Measurements from ENCODE around the gene ZNF426.
"Not testable (repeated sequence)": the region's sequence is repeated elsewhere in the genome, so short reads cannot be mapped to it uniquely, and the experiment has no call there.

ZNF426 gene

DNA sequence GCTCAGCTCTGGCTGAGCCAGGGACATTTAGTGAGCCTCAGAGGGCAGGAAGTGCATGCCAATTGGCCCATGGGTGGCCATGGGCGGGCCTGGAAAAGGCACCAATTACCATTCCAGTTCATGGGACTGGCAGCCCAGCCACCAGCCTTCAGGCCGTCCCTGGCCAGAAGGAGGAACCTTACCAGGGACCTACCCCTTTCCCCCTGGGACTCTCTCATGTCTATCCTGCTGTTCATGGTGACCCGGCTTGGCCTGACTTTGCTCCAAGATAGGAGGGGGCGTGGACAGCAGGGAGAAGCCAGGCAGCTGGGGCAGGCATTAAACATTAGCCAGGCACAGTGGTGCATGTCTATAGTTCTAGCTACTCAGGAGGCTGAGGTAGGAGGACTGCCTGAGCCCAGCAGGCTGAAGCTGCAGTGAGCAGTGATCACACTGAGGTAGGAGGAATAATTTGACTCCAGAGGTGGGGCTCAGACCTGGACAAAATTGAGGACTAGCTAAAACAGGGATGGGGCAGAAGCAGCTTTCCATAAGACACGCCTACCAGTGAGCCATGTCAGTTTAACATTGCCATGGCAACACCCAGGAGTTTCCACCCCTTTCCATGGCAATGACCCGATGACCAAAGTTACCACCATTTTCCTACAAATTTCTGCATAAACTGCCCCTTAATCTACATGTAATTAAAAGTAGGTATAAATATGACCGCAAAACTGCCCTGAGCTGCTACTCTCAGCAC is 14.3 kb upstream of the ZNF426 start:
- H3K36me3 ChIP-seq (ENCODE audit: insufficient read depth), result no peaks in the 10 kb centered on the region
- H3K79me2 ChIP-seq (ENCODE audit: insufficient read depth, low read depth), result no peaks in the 10 kb centered on the region
- H3K4me2 ChIP-seq, result no peak overlapping the region
- H3K4me3 ChIP-seq (IDR thresholded peaks at IDR 0.05; ENCODE audit: insufficient read depth, low read depth, low read length), result no peak overlapping the region
- no peak overlapping the region for H2AFZ ChIP-seq (ENCODE audit: low read depth)
- H3K4me1 ChIP-seq (ENCODE audit: low read depth, poor library complexity, severe bottlenecking), result no peaks in the 10 kb centered on the region
- no peaks in the 10 kb centered on the region for H3K27me3 ChIP-seq (ENCODE audit: insufficient read depth, low read depth)
- no peaks in the 10 kb centered on the region for H4K20me1 ChIP-seq (ENCODE audit: insufficient read depth)
- TF ChIP-seq, protein P1, sequence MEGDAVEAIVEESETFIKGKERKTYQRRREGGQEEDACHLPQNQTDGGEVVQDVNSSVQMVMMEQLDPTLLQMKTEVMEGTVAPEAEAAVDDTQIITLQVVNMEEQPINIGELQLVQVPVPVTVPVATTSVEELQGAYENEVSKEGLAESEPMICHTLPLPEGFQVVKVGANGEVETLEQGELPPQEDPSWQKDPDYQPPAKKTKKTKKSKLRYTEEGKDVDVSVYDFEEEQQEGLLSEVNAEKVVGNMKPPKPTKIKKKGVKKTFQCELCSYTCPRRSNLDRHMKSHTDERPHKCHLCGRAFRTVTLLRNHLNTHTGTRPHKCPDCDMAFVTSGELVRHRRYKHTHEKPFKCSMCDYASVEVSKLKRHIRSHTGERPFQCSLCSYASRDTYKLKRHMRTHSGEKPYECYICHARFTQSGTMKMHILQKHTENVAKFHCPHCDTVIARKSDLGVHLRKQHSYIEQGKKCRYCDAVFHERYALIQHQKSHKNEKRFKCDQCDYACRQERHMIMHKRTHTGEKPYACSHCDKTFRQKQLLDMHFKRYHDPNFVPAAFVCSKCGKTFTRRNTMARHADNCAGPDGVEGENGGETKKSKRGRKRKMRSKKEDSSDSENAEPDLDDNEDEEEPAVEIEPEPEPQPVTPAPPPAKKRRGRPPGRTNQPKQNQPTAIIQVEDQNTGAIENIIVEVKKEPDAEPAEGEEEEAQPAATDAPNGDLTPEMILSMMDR (conservative IDR thresholded peaks at IDR 0.05; ENCODE audit: low read depth, low read length), result no peak
- H3K9ac ChIP-seq, result no peak overlapping the region
- H3K27ac ChIP-seq, result no peak overlapping the region

DNA sequence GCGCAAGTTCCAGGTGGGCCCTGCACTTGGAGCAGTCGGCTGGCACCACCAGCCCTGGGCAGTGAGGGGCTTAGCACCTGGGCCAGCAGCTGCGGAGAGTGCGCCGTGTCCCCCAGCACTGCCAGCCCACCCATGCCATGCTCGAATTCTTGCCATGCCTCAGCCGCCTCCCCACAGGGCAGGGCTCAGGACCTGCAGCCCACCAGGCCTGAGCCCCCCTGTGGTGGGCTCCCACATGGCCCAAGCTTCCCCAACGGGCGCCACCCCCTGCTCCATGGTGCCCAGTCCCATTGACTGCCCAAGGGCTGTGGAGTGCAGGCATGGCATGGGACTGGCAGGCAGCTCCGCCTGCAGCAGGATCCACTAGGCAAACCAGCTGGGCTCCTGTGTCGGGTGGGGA is 9.4 kb upstream of the ZNF426 start:
- H3K4me2 ChIP-seq, result no peak overlapping the region
- no peaks in the 10 kb centered on the region for H4K20me1 ChIP-seq (ENCODE audit: insufficient read depth)
- no peaks in the 10 kb centered on the region for H3K79me2 ChIP-seq (ENCODE audit: insufficient read depth, low read depth)
- no peaks in the 10 kb centered on the region for H3K27me3 ChIP-seq (ENCODE audit: insufficient read depth, low read depth)
- no peak overlapping the region for H3K4me3 ChIP-seq (IDR thresholded peaks at IDR 0.05; ENCODE audit: insufficient read depth, low read depth, low read length)
- H3K9ac ChIP-seq, result no peak overlapping the region
- no peaks in the 10 kb centered on the region for H3K4me1 ChIP-seq (ENCODE audit: low read depth, poor library complexity, severe bottlenecking)
- TF ChIP-seq, protein P1 (conservative IDR thresholded peaks at IDR 0.05; ENCODE audit: low read depth, low read length), result no peak
- H2AFZ ChIP-seq (ENCODE audit: low read depth), result no peak overlapping the region
- no peaks in the 10 kb centered on the region for H3K36me3 ChIP-seq (ENCODE audit: insufficient read depth)
- no peak overlapping the region for H3K27ac ChIP-seq

DNA sequence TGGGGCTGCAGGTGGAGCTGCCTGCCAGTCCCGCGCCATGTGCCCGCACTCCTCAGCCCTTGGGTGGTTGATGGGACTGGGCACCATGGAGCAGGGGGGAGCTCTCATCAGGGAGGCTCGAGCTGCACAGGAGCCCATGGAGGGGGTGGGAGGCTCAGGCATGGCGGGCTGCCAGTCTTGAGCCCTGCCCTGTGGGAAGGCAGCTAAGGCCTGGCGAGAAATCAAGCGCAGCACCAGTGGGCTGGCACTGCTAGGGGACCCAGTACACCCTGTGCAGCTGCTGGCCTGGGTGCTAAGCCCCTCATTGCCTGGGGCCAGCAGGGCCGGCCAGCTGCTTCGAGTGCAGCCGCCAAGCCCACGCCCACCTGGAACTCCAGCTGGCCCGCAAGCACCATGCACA is 2.8 kb upstream of the ZNF426 start:
- not testable (repeated sequence) for H3K36me3 ChIP-seq (ENCODE audit: insufficient read depth); H3K4me1 ChIP-seq (ENCODE audit: low read depth, poor library complexity, severe bottlenecking); H3K9ac ChIP-seq; H3K4me2 ChIP-seq; H2AFZ ChIP-seq (ENCODE audit: low read depth); H4K20me1 ChIP-seq (ENCODE audit: insufficient read depth); H3K27me3 ChIP-seq (ENCODE audit: insufficient read depth, low read depth); H3K79me2 ChIP-seq (ENCODE audit: insufficient read depth, low read depth); H3K27ac ChIP-seq; H3K4me3 ChIP-seq (IDR thresholded peaks at IDR 0.05; ENCODE audit: insufficient read depth, low read depth, low read length)

DNA sequence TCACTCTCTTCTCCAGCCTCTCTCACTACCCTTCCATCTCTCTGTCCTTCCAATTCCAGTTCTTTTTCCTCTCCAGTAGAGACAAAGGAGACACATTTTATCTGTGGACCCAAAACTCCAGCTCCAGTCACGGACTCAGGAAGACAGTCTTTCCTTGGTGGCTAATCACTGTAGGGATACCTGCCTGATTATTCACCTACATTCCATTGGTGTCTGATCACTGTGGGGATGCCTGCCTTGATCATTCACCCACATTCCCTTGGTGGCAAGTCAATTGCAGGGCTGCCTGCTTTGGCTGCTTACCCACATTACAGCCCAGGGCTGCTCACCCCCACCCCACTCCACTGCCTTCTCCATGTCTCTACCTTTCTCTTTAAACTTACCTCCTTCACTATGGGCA is 1.5 kb upstream of the ZNF426 start:
- not testable (repeated sequence) for H3K4me1 ChIP-seq (ENCODE audit: low read depth, poor library complexity, severe bottlenecking); H2AFZ ChIP-seq (ENCODE audit: low read depth); H3K27ac ChIP-seq; H3K27me3 ChIP-seq (ENCODE audit: insufficient read depth, low read depth); H3K9ac ChIP-seq; H3K36me3 ChIP-seq (ENCODE audit: insufficient read depth); H3K4me2 ChIP-seq; H3K4me3 ChIP-seq (IDR thresholded peaks at IDR 0.05; ENCODE audit: insufficient read depth, low read depth, low read length); H4K20me1 ChIP-seq (ENCODE audit: insufficient read depth); H3K79me2 ChIP-seq (ENCODE audit: insufficient read depth, low read depth)

DNA sequence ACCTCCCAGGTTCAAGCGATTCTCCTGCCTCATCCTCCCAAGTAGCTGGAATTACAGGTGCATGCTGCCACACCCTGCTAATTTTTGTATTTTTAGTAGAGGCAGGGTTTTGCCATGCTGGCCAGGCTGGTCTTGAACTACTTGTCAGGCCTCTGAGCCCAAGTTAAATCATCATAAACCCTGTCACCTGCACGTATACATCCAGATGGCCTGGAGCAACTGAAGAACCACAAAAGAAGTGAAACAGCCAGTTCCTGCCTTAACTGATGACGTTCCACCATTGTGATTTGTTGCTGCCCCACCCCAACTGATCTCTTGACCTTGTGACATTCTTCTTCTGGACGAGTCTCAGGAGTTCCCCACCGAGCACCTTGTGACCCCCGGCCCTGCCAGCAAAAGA is 756 bp upstream of the ZNF426 start:
- H2AFZ ChIP-seq (ENCODE audit: low read depth); H3K27ac ChIP-seq; H3K4me1 ChIP-seq (ENCODE audit: low read depth, poor library complexity, severe bottlenecking); H4K20me1 ChIP-seq (ENCODE audit: insufficient read depth); H3K79me2 ChIP-seq (ENCODE audit: insufficient read depth, low read depth); H3K9ac ChIP-seq; H3K4me2 ChIP-seq; H3K36me3 ChIP-seq (ENCODE audit: insufficient read depth); H3K4me3 ChIP-seq (IDR thresholded peaks at IDR 0.05; ENCODE audit: insufficient read depth, low read depth, low read length); H3K27me3 ChIP-seq (ENCODE audit: insufficient read depth, low read depth): not testable (repeated sequence)

DNA sequence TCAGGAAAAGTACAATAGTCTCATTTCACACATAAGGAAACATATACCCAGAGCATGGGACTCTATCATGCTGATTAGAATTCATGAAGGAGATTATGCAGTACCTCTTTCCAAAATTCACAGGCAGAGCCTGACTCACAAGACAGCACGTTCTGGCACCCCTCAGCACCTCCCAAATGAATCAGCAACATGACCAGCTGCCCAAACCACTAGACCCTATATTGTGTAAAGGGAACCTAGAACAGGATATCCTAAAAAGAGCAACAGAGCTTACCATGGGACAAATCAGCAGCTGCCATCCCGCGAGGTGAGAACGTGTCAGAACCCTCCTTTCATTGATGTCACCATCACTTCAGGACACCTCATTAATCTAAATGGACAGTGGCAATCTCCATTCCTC is 2.5 kb downstream of the ZNF426 start:
- Histone ChIP-seq H3K79me2 (ENCODE audit: insufficient read depth, low read depth) (no peaks in the 10 kb centered on the region), H3K4me2 (no peak overlapping the region), H3K4me1 (ENCODE audit: low read depth, poor library complexity, severe bottlenecking) (no peaks in the 10 kb centered on the region), H3K27me3 (ENCODE audit: insufficient read depth, low read depth) (no peaks in the 10 kb centered on the region; the same call in 1 of the 2 replicates), H3K27ac (no peak overlapping the region), H4K20me1 (ENCODE audit: insufficient read depth) (no peaks in the 10 kb centered on the region), H3K4me3 (IDR thresholded peaks at IDR 0.05; ENCODE audit: insufficient read depth, low read depth, low read length) (no peak overlapping the region), H2AFZ (ENCODE audit: low read depth) (no peak overlapping the region), H3K9ac (no peak overlapping the region), H3K36me3 (ENCODE audit: insufficient read depth) (no peaks in the 10 kb centered on the region)
- TF ChIP-seq, protein P1 (conservative IDR thresholded peaks at IDR 0.05; ENCODE audit: low read depth, low read length), result no peak

All from KMS-11 (cell line).